Measurements from ENCODE around the gene ARHGAP23.

DNA sequence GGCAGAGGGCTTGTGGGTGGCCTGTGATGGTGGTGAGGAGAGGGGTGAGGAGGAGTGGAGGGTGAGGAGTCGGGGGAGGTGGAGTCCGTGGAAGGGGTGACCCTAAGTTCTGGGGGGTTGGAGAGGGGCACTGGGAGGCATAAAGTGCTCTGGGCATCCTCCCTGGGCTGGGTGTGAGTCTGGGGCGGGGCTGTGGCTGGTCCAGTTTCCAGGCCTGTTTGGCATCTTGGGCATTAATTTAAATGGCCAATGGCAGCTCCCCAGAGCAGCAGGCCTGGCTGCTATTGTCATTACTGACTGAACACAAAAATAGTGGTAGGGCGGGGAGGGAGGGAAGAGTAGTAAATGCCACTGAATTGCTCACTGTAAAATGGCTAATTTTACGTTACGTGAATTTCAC is 7.7 kb upstream of the ARHGAP23 start:
- TF ChIP-seq, protein P1, sequence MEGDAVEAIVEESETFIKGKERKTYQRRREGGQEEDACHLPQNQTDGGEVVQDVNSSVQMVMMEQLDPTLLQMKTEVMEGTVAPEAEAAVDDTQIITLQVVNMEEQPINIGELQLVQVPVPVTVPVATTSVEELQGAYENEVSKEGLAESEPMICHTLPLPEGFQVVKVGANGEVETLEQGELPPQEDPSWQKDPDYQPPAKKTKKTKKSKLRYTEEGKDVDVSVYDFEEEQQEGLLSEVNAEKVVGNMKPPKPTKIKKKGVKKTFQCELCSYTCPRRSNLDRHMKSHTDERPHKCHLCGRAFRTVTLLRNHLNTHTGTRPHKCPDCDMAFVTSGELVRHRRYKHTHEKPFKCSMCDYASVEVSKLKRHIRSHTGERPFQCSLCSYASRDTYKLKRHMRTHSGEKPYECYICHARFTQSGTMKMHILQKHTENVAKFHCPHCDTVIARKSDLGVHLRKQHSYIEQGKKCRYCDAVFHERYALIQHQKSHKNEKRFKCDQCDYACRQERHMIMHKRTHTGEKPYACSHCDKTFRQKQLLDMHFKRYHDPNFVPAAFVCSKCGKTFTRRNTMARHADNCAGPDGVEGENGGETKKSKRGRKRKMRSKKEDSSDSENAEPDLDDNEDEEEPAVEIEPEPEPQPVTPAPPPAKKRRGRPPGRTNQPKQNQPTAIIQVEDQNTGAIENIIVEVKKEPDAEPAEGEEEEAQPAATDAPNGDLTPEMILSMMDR (IDR thresholded peaks at IDR 0.05): no peak
- TF ChIP-seq POLR2A (IDR thresholded peaks at IDR 0.05): no peak
